H9 (cell line): ENCODE measurements around the gene ADAM19. TPM values are rescaled to one million over a fixed set of nuclear protein-coding genes. Genes with fewer than 3 reads are reported as not detected.

Experiments
- DNase-seq: peaks from one replicate; pipeline ENCODE4 v3.0.0-alpha.2; 2017
- H2AFZ ChIP-seq: one replicate; pipeline ENCODE4 v1.6.1; 2013; ENCODE audit warnings: mild to moderate bottlenecking, low read length, control low read depth, moderate library complexity
- H2AK5ac ChIP-seq: 2 replicates; pipeline ENCODE4 v1.6.1; 2013; ENCODE audit warnings: low read length, control low read depth, mixed read lengths; ENCODE audit not compliant: insufficient read length
- H2BK120ac ChIP-seq: one replicate; pipeline ENCODE4 v1.6.1; 2013; ENCODE audit warnings: low read depth, mild to moderate bottlenecking, low read length, control low read depth, inconsistent platforms; ENCODE audit not compliant: poor library complexity, severe bottlenecking
- H2BK12ac ChIP-seq: 2 replicates; pipeline ENCODE4 v1.6.1; 2013; ENCODE audit warnings: low read length, control low read depth, mixed read lengths, low read depth; ENCODE audit not compliant: insufficient read length
- H2BK15ac ChIP-seq: 2 replicates; pipeline ENCODE4 v1.6.1; 2013; ENCODE audit warnings: low read depth, low read length, control low read depth
- H2BK20ac ChIP-seq: one replicate; pipeline ENCODE4 v1.6.1; 2013; ENCODE audit warnings: low read depth, mild to moderate bottlenecking, low read length, control low read depth, inconsistent platforms; ENCODE audit not compliant: poor library complexity, severe bottlenecking
- H2BK5ac ChIP-seq: 2 replicates; pipeline ENCODE4 v1.6.1; 2013; ENCODE audit warnings: low read length, control low read depth, mixed read lengths; ENCODE audit not compliant: insufficient read length
- H3K14ac ChIP-seq: 2 replicates; pipeline ENCODE4 v1.6.1; 2013; ENCODE audit warnings: low read length, control low read depth; ENCODE audit not compliant: insufficient read depth
- H3K18ac ChIP-seq: 2 replicates; pipeline ENCODE4 v1.6.1; 2013; ENCODE audit warnings: low read depth, mild to moderate bottlenecking, mixed read lengths, low read length, control low read depth; ENCODE audit not compliant: insufficient read length
- H3K23ac ChIP-seq: 2 replicates; pipeline ENCODE4 v1.6.1; 2013; ENCODE audit warnings: low read length, control low read depth, mixed read lengths, low read depth; ENCODE audit not compliant: insufficient read length
- H3K23me2 ChIP-seq: 2 replicates; pipeline ENCODE4 v1.6.1; 2013; ENCODE audit warnings: low read depth, mild to moderate bottlenecking, mixed read lengths, low read length, control low read depth; ENCODE audit not compliant: insufficient read length, poor library complexity, severe bottlenecking
- H3K27ac ChIP-seq: 2 replicates; pipeline ENCODE4 v1.5.1; 2013; ENCODE audit warnings: low read length, control low read depth, mixed read lengths, low read depth; ENCODE audit not compliant: insufficient read length
- H3K27me3 ChIP-seq: 2 replicates; pipeline ENCODE4 v1.6.1; 2013; ENCODE audit warnings: low read length, control low read depth, inconsistent platforms; ENCODE audit not compliant: insufficient read depth
- H3K4ac ChIP-seq: 2 replicates; pipeline ENCODE4 v1.6.1; 2013; ENCODE audit warnings: low read depth, mild to moderate bottlenecking, control low read depth, inconsistent platforms, low read length, moderate library complexity
- H3K4me1 ChIP-seq: 2 replicates; pipeline ENCODE4 v1.6.1; 2013; ENCODE audit warnings: low read length, control low read depth, inconsistent platforms; ENCODE audit not compliant: insufficient read depth
- H3K4me2 ChIP-seq: 2 replicates; pipeline ENCODE4 v1.6.1; 2013; ENCODE audit warnings: low read length, control low read depth, mixed read lengths; ENCODE audit not compliant: insufficient read length, insufficient read depth
- H3K56ac ChIP-seq: 2 replicates; pipeline ENCODE4 v1.6.1; 2013; ENCODE audit warnings: low read depth, mild to moderate bottlenecking, mixed read lengths, low read length, control low read depth; ENCODE audit not compliant: insufficient read length
- H3K79me1 ChIP-seq: 2 replicates; pipeline ENCODE4 v1.6.1; 2013; ENCODE audit warnings: low read depth, mild to moderate bottlenecking, moderate library complexity, low read length, control low read depth, inconsistent platforms; ENCODE audit not compliant: insufficient read depth, poor library complexity, severe bottlenecking
- H3K79me2 ChIP-seq: 2 replicates; pipeline ENCODE4 v1.6.1; 2013; ENCODE audit warnings: low read length, control low read depth, inconsistent platforms; ENCODE audit not compliant: insufficient read depth
- H3K9ac ChIP-seq: 2 replicates; pipeline ENCODE4 v1.6.1; 2013; ENCODE audit warnings: low read length, control low read depth, mixed read lengths; ENCODE audit not compliant: insufficient read length; ENCODE audit errors: extremely low read depth
- H3K9me3 ChIP-seq: one replicate; pipeline ENCODE4 v1.6.1; 2013; ENCODE audit warnings: low read depth, low read length, inconsistent platforms; ENCODE audit not compliant: control insufficient read depth
- H3T11ph ChIP-seq: one replicate; pipeline ENCODE4 v1.6.1; 2013; ENCODE audit warnings: mild to moderate bottlenecking, low read length, control low read depth, inconsistent platforms
- H4K20me1 ChIP-seq: one replicate; pipeline ENCODE4 v1.6.1; 2013; ENCODE audit not compliant: control insufficient read depth, insufficient read length, insufficient read depth
- H4K5ac ChIP-seq: 2 replicates; pipeline ENCODE4 v1.6.1; 2013; ENCODE audit warnings: low read depth, mild to moderate bottlenecking, mixed read lengths, low read length, control low read depth; ENCODE audit not compliant: insufficient read length
- H4K8ac ChIP-seq: replicated peaks from 2 replicates; pipeline ENCODE4 v1.6.1; 2013; ENCODE audit warnings: low read length, control low read depth, mixed read lengths, low read depth; ENCODE audit not compliant: insufficient read length
- H4K91ac ChIP-seq: 2 replicates; pipeline ENCODE4 v1.6.1; 2013; ENCODE audit warnings: low read depth, mild to moderate bottlenecking, moderate library complexity, mixed read lengths, low read length, control low read depth; ENCODE audit not compliant: insufficient read length
- H3K27ac Mint-ChIP-seq, 3 experiments: 2 replicates in 2 of 3; 3 replicates in 1 of 3; pipeline ENCODE4 v1.8.0; 2020 to 2021; ENCODE audit warnings: mixed read lengths in 3 of 3, mild to moderate bottlenecking in 1 of 3, moderate library complexity in 1 of 3
- H3K27me3 Mint-ChIP-seq: 2 replicates; pipeline ENCODE4 v1.8.0; 2021; ENCODE audit warnings: low read depth, mild to moderate bottlenecking, moderate library complexity, mixed read lengths
- H3K36me3 Mint-ChIP-seq, 3 experiments: 2 replicates in 2 of 3; 3 replicates in 1 of 3; pipeline ENCODE4 v1.8.0; 2020 to 2021; ENCODE audit warnings: low read depth in 3 of 3, mixed read lengths in 3 of 3; ENCODE audit not compliant: insufficient read depth in 1 of 3
- H3K4me1 Mint-ChIP-seq, 2 experiments: 2 replicates each; pipeline ENCODE4 v1.8.0; 2020; ENCODE audit warnings: mixed read lengths in 2 of 2
- H3K4me3 Mint-ChIP-seq, 2 experiments: 2 replicates in 1 of 2; 3 replicates in 1 of 2; pipeline ENCODE4 v1.8.0; 2020 to 2021; ENCODE audit warnings: mild to moderate bottlenecking in 2 of 2, mixed read lengths in 2 of 2, moderate library complexity in 1 of 2
- H3K9me3 Mint-ChIP-seq, 2 experiments: 2 replicates in 1 of 2; 3 replicates in 1 of 2; pipeline ENCODE4 v1.8.0; 2020; ENCODE audit warnings: mild to moderate bottlenecking in 2 of 2, mixed read lengths in 2 of 2, moderate library complexity in 1 of 2
- CTCF ChIP-seq: fragments of 200-600 bp; sonication (generic); conservative IDR thresholded peaks from 3 replicates; pipeline ENCODE4 v1.8.0; 2021; ENCODE audit warnings: antibody characterized with exemption, mild to moderate bottlenecking
- WGBS: extraction: QIAGEN DNeasy Blood & Tissue Kit; methylation state at CpG from one replicate; pipeline ENCODE4 v1.1.7; 2013; ENCODE audit warnings: missing lambda C conversion rate, low lambda C conversion rate, mixed read lengths; ENCODE audit not compliant: insufficient read length; ENCODE audit errors: extremely low coverage; 5-methylcytosine and 5-hydroxymethylcytosine counted together
- total RNA-seq: library from RNA; stranded (reverse); gene quantifications from 2 replicates; pipeline ENCODE4 v1.2.1, GENCODE V29; 2021

The ADAM19 gene
- total RNA-seq, 1 experiment from 2014 or later: 9.9 TPM

GRCh38 chr5:157611571-157612476 lies 36.2 kb upstream of the ADAM19 start:
- no peaks in the 10 kb centered on the region for H3K4me1 Mint-ChIP-seq
- Histone ChIP-seq H4K20me1 (no peaks in the 10 kb centered on the region), H3K14ac (no peak overlapping the region), H4K91ac (no peak overlapping the region), H3K23ac (no peak overlapping the region), H4K8ac (no peak overlapping the region), H3K56ac (no peak overlapping the region), H3K4ac (no peak overlapping the region), H2AFZ (no peak overlapping the region), H2BK5ac (no peak overlapping the region), H3K9ac (no peak overlapping the region), H3K9me3 (no peaks in the 10 kb centered on the region), H2BK20ac (no peak overlapping the region), H2BK12ac (no peak overlapping the region), H2AK5ac (no peak overlapping the region), H3K18ac (no peak overlapping the region), H2BK15ac (no peak overlapping the region), H3T11ph (no peak overlapping the region), H3K4me1 (no peaks in the 10 kb centered on the region), H3K79me1 (no peaks in the 10 kb centered on the region), H3K27me3 (no peaks in the 10 kb centered on the region), H3K79me2 (no peaks in the 10 kb centered on the region), H4K5ac (no peak overlapping the region), H3K27ac (no peak overlapping the region), H3K4me2 (no peak overlapping the region), H2BK120ac (no peak overlapping the region), H3K23me2 (no peaks in the 10 kb centered on the region)
- no peak for DNase-seq
- WGBS: no CpG with 5 or more reads among the region's 10 CpGs
- no peaks in the 10 kb centered on the region for H3K27me3 Mint-ChIP-seq
- TF ChIP-seq CTCF: no peak
- no peak overlapping the region for H3K4me3 Mint-ChIP-seq
- no peaks in the 10 kb centered on the region for H3K36me3 Mint-ChIP-seq
- no peaks in the 10 kb centered on the region for H3K9me3 Mint-ChIP-seq
- no peak overlapping the region for H3K27ac Mint-ChIP-seq
